ENCODE data around the gene PTGS2. TPM values are rescaled to one million over a fixed set of nuclear protein-coding genes. Genes with fewer than 3 reads are reported as not detected.
"Not testable (repeated sequence)": the region's sequence is repeated elsewhere in the genome, so short reads cannot be mapped to it uniquely, and the experiment has no call there.

The PTGS2 gene
- total RNA-seq, 1 donor from 2014 or later = 0.53 TPM

- no peaks in the 10 kb centered on the region for H3K9me3 ChIP-seq
- no peak for TF ChIP-seq CTCF (IDR thresholded peaks at IDR 0.05)
- H3K36me3 ChIP-seq = peaks cover 3 to 4% of the 10 kb centered on the region in 2 donors
- no peak overlapping the region for H3K27ac ChIP-seq
- DNase-seq (ENCODE audit: low spot score in 2 of 2) = no peak
- intact Hi-C loops (cut with DNase I) = no loop called here
- H3K27me3 ChIP-seq = no peaks in the 10 kb centered on the region
- no peak overlapping the region for H3K4me3 ChIP-seq
- no peaks in the 10 kb centered on the region for H3K4me1 ChIP-seq
These were observed 2.1 kb downstream of the PTGS2 start for GRCh38 chr1:186678155-186678554.

- intact Hi-C loops (cut with DNase I) = no loop called here
- no peaks in the 10 kb centered on the region for H3K4me1 ChIP-seq
- no peak for TF ChIP-seq CTCF (IDR thresholded peaks at IDR 0.05)
- H3K4me3 ChIP-seq = no peak overlapping the region
- H3K36me3 ChIP-seq = peaks cover 3 to 4% of the 10 kb centered on the region in 2 donors
- H3K27me3 ChIP-seq = no peaks in the 10 kb centered on the region
- DNase-seq (ENCODE audit: low spot score in 2 of 2) = no peak
- no peak overlapping the region for H3K27ac ChIP-seq
- no peaks in the 10 kb centered on the region for H3K9me3 ChIP-seq
These were observed 7.6 kb downstream of the PTGS2 start for GRCh38 chr1:186672596-186672995.

- H3K9me3 ChIP-seq = no peaks in the 10 kb centered on the region
- no peaks in the 10 kb centered on the region for H3K27me3 ChIP-seq
- H3K36me3 ChIP-seq = peaks cover 3 to 4% of the 10 kb centered on the region in 2 donors
- intact Hi-C loops (cut with DNase I) = no loop called here
- TF ChIP-seq CTCF (IDR thresholded peaks at IDR 0.05) = no peak
- no peak for DNase-seq (ENCODE audit: low spot score in 2 of 2)
- no peaks in the 10 kb centered on the region for H3K4me1 ChIP-seq
- H3K27ac ChIP-seq = no peak overlapping the region
- H3K4me3 ChIP-seq = no peak overlapping the region
These were observed 8.1 kb downstream of the PTGS2 start for GRCh38 chr1:186672131-186672530.

GRCh38 chr1:186671136-186671825 lies 8.9 kb downstream of the PTGS2 start:
- no peaks in the 10 kb centered on the region for H3K27me3 ChIP-seq
- no peak for TF ChIP-seq CTCF (IDR thresholded peaks at IDR 0.05)
- intact Hi-C loops (cut with DNase I) = no loop called here
- H3K4me3 ChIP-seq = no peak overlapping the region
- no peak overlapping the region for H3K27ac ChIP-seq
- no peaks in the 10 kb centered on the region for H3K9me3 ChIP-seq
- no peak for DNase-seq (ENCODE audit: low spot score in 2 of 2)
- no peaks in the 10 kb centered on the region for H3K4me1 ChIP-seq
- H3K36me3 ChIP-seq = peaks cover 2 to 4% of the 10 kb centered on the region in 2 donors

GRCh38 chr1:186670297-186671135 lies 9.7 kb downstream of the PTGS2 start:
- TF ChIP-seq CTCF (IDR thresholded peaks at IDR 0.05) = no peak
- no peak overlapping the region for H3K27ac ChIP-seq
- H3K4me1 ChIP-seq = no peaks in the 10 kb centered on the region
- H3K36me3 ChIP-seq = peaks cover 0 to 4% of the 10 kb centered on the region in 2 donors
- no peak for DNase-seq (ENCODE audit: low spot score in 2 of 2)
- intact Hi-C loops (cut with DNase I) = no loop called here
- H3K4me3 ChIP-seq = no peak overlapping the region
- H3K9me3 ChIP-seq = no peaks in the 10 kb centered on the region
- H3K27me3 ChIP-seq = no peaks in the 10 kb centered on the region

- H3K27me3 ChIP-seq; intact Hi-C loops (cut with DNase I); DNase-seq (ENCODE audit: low spot score in 2 of 2); H3K9me3 ChIP-seq; H3K4me1 ChIP-seq; H3K4me3 ChIP-seq; H3K27ac ChIP-seq; H3K36me3 ChIP-seq: not testable (repeated sequence)
These were observed 10.4 kb downstream of the PTGS2 start for GRCh38 chr1:186669784-186670183.

- H3K9me3 ChIP-seq; H3K4me1 ChIP-seq; H3K36me3 ChIP-seq; H3K27ac ChIP-seq; intact Hi-C loops (cut with DNase I); H3K27me3 ChIP-seq; H3K4me3 ChIP-seq; DNase-seq (ENCODE audit: low spot score in 2 of 2): not testable (repeated sequence)
These were observed 16.0 kb downstream of the PTGS2 start for GRCh38 chr1:186664217-186664616.
